Suppressor macrophage treated with lipopolysaccharide for 4 hours (primary cell): ENCODE data around the gene OR4K2.
A peak's percentile ranks its signal among the peaks of the same experiment; 100 is the strongest.
"Not testable (repeated sequence)": the region's sequence is repeated elsewhere in the genome, so short reads cannot be mapped to it uniquely, and the experiment has no call there.

Experiments used
- DNase-seq: peaks from one replicate; pipeline ENCODE4 v3.0.0-alpha.2; 2020

The OR4K2 gene, protein sequence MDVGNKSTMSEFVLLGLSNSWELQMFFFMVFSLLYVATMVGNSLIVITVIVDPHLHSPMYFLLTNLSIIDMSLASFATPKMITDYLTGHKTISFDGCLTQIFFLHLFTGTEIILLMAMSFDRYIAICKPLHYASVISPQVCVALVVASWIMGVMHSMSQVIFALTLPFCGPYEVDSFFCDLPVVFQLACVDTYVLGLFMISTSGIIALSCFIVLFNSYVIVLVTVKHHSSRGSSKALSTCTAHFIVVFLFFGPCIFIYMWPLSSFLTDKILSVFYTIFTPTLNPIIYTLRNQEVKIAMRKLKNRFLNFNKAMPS

GRCh38 chr14:19874842-19875241, at the start of gene OR4K2:
OR4K2 (plus strand) TSS chr14:19875142; CDS start chr14:19876268, 1,126 bp downstream.
- no peak for DNase-seq

DNA sequence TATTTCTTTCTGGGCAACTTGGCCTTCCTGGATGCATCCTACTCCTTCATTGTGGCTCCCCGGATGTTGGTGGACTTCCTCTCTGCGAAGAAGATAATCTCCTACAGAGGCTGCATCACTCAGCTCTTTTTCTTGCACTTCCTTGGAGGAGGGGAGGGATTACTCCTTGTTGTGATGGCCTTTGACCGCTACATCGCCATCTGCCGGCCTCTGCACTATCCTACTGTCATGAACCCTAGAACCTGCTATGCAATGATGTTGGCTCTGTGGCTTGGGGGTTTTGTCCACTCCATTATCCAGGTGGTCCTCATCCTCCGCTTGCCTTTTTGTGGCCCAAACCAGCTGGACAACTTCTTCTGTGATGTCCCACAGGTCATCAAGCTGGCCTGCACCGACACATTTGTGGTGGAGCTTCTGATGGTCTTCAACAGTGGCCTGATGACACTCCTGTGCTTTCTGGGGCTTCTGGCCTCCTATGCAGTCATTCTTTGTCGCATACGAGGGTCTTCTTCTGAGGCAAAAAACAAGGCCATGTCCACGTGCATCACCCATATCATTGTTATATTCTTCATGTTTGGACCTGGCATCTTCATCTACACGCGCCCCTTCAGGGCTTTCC, 47.2 kb upstream of the OR4K2 start:
- not testable (repeated sequence) for DNase-seq

GRCh38 chr14:19828314-19828713, 46.6 kb upstream of the OR4K2 start:
- no peak for DNase-seq

DNA sequence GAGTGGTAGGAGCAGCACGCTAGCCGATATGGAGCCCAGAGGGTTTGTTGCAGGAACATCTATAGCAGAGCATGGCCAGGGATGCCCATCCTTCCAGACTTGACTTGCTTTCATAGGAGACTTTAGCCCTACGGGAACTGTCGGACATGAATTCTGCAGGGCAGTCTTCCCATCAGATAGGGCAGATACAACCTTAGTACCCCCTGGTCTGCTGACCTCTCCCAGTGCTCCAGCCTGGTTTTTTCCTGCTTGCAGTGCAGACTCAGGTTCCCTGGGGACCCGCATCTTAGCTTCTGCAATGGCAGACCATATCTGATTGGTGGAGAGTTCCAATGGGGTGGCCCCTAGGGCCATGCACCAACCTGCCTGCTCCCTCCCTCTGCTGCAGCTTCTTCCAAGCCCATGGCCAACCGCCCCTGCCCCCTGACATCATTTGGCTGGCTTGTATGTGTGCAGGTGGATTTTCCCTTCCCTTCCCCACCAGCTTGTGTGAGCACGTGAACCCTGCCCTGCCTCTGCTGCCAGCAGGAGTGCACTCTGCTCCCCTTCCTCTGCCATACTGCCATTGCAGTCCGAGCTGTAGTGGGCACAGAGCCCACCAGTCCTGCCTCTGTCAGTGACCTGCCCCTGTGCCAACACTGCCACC, 40.6 kb upstream of the OR4K2 start:
- not testable (repeated sequence) for DNase-seq

- no peak for DNase-seq
Measured at GRCh38 chr14:19838433-19838832, 36.5 kb upstream of the OR4K2 start.

DNA sequence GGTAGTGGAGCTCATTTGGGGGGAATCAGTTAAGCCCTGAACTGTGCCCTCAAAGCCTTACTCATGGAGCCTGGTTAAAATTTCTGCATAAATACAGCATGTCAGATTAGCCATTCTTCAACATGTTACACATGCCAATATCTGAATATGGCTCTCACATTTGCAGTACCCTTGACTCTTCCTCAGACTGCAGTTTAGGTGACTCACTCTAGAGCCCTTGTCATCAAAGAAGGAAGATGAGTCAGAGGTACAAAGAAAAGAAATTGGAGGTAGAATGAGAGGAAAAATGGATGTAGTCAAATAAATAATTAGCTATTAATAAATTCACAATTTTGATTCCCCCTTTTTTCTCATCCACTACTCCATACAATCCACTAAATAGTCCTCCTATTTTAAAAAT, 23.6 kb upstream of the OR4K2 start:
- no peak for DNase-seq

- DNase-seq: not testable (repeated sequence)
Measured at GRCh38 chr14:19866061-19866669, 8.8 kb upstream of the OR4K2 start.

GRCh38 chr14:19873178-19873577, 1.8 kb upstream of the OR4K2 start:
- DNase-seq: no peak

DNA sequence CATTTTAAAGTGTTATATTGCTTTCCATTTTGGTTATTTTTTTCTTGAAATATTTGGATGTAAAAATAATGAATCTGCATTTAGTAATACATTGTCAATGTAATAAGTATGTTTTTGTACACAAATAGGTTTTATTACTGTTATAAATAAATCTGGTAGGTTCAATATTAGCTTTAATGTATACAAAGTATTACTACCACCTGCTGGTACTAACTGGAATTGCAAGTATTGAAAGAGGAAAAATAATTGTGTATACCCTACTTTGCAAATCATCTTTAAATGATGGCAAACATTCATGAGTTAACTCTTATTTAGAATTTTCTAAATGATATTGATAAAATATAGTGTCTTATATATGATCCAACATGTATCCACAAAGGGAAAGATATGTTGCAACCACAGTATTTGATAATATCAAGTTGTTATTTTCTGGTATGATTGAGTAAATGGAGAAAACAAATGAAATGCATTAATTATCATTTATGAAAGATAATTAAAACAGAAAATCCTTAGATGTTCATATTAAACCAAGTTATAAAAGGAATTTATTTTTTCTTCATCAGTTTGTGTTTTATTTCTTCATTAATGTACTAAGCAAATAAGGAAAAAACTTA, 3.2 kb downstream of the OR4K2 start:
- peak; percentile 50 for DNase-seq

DNA sequence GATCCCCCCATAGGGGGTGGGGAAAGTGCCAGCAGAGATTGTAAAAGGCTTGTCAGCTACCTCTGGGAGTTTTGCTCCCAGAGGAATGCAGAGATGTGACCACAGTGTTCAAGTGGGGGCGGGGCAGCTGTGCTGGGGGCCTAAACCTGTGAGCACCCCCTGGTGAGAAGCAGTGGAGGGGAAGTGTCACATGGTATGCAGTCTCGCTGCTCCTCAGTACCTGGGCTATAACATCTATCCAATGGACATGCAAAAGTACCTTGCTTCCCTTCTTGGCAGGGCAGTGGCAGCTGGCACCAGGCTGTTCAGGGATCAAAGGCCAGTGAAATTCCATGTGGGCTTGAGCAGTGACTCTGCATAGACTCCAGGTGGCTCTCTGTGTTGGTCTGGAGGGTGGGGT, 20.3 kb downstream of the OR4K2 start:
- DNase-seq: no peak

GRCh38 chr14:19900999-19901398, 26.1 kb downstream of the OR4K2 start:
- DNase-seq: no peak

- no peak for DNase-seq
Measured at GRCh38 chr14:19902409-19902808, 27.5 kb downstream of the OR4K2 start.

DNA sequence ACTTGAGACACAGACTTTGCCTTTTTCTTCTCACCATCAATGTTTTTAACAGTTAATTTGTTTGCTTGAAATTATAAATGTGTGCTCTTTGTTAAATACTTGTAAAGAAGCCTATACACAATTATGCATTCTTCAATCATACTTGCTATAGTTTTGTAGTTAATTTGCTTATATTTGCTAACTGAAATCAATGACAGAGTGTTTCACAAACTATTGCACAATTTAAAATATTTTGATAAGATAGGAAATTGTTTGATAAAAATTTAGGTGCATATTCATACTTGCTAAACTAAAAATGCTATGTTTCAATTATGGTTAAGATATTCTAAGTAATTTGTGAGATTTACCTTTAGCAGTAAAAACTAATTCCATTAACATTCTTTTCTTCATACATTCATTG, 31.7 kb downstream of the OR4K2 start:
- no peak for DNase-seq

DNA sequence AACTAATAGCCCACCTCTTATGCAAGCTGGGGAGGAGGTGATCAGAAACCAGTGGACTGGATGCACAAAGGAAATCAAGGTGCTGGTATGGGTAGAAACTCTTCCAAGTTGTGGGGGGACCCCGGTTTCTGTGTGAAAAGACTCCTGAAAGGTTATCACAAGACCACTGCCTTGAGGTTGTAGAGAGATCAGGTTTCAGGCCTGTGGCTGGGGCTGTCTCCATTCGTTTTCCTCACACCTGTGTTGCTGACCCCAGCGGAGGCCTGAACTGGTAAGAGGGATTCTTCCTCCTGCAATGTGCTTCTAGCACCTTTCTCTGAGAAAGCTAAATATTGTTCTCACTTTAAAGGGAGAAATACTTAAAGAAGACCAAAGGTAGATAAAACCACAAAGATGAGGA, 36.2 kb downstream of the OR4K2 start:
- no peak for DNase-seq

DNA sequence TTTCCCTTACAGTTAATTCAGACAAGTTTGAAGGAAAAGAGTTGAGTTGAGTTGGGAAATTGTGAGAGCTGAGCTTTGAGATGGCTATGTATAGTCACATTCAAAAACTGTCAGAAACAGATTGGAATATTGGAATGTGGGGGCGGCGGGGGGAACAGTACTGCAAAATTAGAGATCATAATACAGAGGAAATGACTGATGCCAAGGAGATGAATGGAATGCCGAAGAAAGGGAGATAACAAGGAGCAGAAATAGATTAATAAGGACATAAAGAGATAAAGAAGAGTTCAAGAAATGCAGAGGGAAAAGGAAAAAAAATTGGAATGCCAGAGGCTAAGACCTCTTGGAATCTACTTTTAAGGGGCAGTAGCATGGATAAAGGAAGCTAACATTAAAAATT, 42.3 kb downstream of the OR4K2 start:
- DNase-seq: no peak

DNA sequence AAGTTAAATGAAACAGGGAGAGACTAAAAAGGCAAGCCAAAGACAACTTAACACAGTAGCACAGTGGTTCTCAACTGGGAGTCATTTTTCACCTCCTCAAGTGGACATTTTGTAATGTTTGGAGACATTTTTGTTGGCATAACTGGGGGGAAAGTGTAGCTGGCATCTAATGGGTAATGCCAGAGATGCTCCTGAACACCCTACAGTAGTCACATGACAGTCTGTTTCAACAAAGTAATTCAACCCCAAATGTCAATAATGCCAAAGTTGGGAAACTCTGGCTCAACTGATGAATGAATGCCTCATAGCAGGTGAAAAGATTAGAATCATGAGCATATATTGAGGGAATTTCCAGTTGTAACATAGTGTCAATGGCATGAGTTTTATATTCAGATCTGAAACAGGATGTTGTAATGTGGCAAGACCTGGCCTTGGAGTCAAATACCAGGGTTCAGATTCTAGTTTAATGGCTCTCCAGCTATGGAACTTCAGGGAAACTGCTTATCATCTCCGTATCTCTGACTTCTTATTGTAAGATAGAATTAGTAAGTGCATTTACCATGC, 43.1 kb downstream of the OR4K2 start:
- DNase-seq: no peak

DNA sequence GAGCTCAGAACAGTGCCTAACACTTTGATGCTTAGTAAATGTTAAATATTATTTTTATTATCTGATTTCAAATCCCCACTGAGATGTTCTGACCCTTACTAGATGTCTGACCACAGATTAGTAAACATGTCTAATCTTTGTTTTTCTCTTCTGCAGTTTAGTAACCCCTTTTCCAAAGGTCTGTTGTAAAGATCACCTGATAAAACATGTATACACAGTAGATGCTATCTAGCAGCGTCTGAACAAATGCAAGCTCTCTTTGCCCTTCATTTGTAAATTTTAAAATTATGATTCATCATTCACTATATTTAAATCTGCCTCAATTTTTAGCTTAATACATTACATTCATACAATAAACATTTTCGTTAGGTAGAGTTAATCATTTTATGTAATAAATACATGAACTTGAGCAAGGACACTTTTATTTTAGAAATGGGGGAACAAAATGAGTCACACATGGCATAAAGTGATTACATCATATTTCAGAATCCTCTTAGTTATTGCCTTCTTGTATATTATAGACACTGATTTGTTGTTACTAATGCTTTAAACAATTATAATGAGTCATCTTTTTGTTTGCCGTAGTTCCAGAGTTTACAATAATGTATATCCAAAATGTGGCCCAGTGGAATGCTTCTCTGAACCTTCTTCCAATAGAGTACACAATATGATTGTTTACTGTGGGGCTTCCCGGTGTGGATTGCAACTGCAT, 43.8 kb downstream of the OR4K2 start:
- no peak for DNase-seq

DNA sequence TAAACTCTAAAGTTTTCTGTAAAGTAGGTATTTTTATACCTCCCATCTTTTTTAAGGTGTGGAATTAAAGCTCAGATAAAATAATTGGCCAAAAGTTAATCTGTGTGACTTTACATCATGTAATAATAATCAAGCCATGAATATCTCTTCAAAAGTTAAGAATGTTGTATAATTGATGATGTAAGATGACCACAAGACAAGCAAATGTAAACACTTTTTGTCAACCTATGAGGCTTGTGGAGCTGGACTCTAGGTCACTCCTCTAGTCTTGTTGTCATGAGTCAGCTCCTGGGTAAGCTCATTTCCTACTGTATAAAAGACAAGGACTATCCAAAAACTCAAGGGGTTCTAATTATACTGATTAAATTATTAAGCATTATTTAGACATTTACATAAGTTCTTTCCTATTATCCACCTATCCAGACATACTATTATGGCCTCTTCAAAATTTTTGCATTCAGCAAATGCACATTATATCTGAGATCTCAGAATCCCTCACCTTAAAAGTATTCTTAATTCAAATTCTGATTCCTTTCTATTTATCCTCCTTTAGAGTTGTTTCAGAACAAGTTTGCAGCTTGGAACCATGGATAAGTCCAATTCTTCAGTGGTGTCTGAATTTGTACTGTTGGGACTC, 45.2 kb downstream of the OR4K2 start, which contains the start of gene OR4K5:
TSS of gene OR4K5 (plus strand) at position 587 of the 637 bp plus-strand sequence. CDS start at position 587, 0 bp downstream.
- DNase-seq: no peak

- DNase-seq: no peak
Measured at GRCh38 chr14:19930617-19931016, 55.7 kb downstream of the OR4K2 start, which contains the start of gene OR4K1. OR4K1 (plus strand) TSS chr14:19930917; CDS start chr14:19935667, 4,750 bp downstream.
